PC-9 (cell line): ENCODE measurements around the gene ACKR2. TPM values are rescaled to one million over a fixed set of nuclear protein-coding genes. Genes with fewer than 3 reads are reported as not detected.

Experiments used
- BruUV-seq: library from RNA; stranded (reverse); fragments of 400-500 nt; replicated peaks from 2 replicates; lab custom pipeline; 2021; lab: Mats Ljungman, UMichigan
- CTCF ChIA-PET: fragments of 300-600 bp; sonication (Branson Sonifier 250); formaldehyde crosslinking; loops from one replicate; lab custom pipeline; 2022; ENCODE audit warnings: antibody characterized with exemption; lab: Charles Lee
- POLR2A ChIA-PET: fragments of 300-600 bp; sonication (Branson Sonifier 250); formaldehyde crosslinking; loops from one replicate; lab custom pipeline; 2022; ENCODE audit warnings: antibody characterized with exemption; ENCODE audit not compliant: unreplicated experiment; lab: Charles Lee
- DNase-seq, 2 experiments: peaks; one replicate each; pipeline versions ENCODE4 v3.0.0 to v3.0.0-alpha.2; 2015 to 2022; ENCODE audit warnings: mixed read lengths in 1 of 2
- H2AFZ ChIP-seq: fragments of 200-600 bp; sonication (generic); 2 replicates; pipeline ENCODE4 v1.8.1; 2017; ENCODE audit warnings: antibody characterized with exemption
- H3F3A ChIP-seq: fragments of 200-600 bp; sonication (generic); 2 replicates; pipeline ENCODE4 v1.8.1; 2017; ENCODE audit warnings: antibody characterized with exemption, mild to moderate bottlenecking, low read depth; ENCODE audit not compliant: insufficient read depth
- H3K27ac ChIP-seq: fragments of 200-600 bp; sonication (generic); 2 replicates; pipeline ENCODE4 v1.6.1; 2016; ENCODE audit warnings: mixed run types
- H3K27me3 ChIP-seq: fragments of 200-600 bp; sonication (generic); 2 replicates; pipeline ENCODE4 v1.6.1; 2016; ENCODE audit warnings: low read depth, mixed run types; ENCODE audit not compliant: insufficient read depth
- H3K36me3 ChIP-seq: fragments of 200-600 bp; sonication (generic); 2 replicates; pipeline ENCODE4 v1.6.1; 2016; ENCODE audit warnings: low read depth, mixed run types
- H3K4me1 ChIP-seq: fragments of 200-600 bp; sonication (generic); replicated peaks from 2 replicates; pipeline ENCODE4 v1.6.1; 2016; ENCODE audit warnings: mixed run types; ENCODE audit not compliant: insufficient read depth
- H3K4me2 ChIP-seq: fragments of 200-600 bp; sonication (generic); 2 replicates; pipeline ENCODE4 v1.6.1; 2017; ENCODE audit warnings: mixed run types
- H3K4me3 ChIP-seq: fragments of 200-600 bp; sonication (generic); 2 replicates; pipeline ENCODE4 v1.6.1; 2016; ENCODE audit warnings: mixed run types
- H3K79me2 ChIP-seq: fragments of 200-600 bp; sonication (generic); 2 replicates; pipeline ENCODE4 v1.6.1; 2017; ENCODE audit warnings: low read depth, mixed run types
- H3K9me2 ChIP-seq: fragments of 200-600 bp; sonication (generic); 2 replicates; pipeline ENCODE4 v1.8.1; 2017; ENCODE audit warnings: mild to moderate bottlenecking; ENCODE audit not compliant: insufficient read depth
- H3K9me3 ChIP-seq: fragments of 200-600 bp; sonication (generic); 2 replicates; pipeline ENCODE4 v1.8.1; 2016; ENCODE audit warnings: low read depth; ENCODE audit not compliant: insufficient read depth
- H4K20me1 ChIP-seq: fragments of 200-600 bp; sonication (generic); 2 replicates; pipeline ENCODE4 v1.8.1; 2017; ENCODE audit not compliant: insufficient read depth
- EZH2 ChIP-seq: fragments of 200-600 bp; sonication (generic); IDR thresholded peaks from 2 replicates; pipeline ENCODE4 v1.8.0; 2017; ENCODE audit warnings: antibody characterized with exemption, low read depth
- intact Hi-C: fragments of 100-400 bp; cut with micrococcal nuclease; formaldehyde crosslinking; loops from one replicate; pipeline ENCODE4 v1.10.0; 2022; ENCODE audit not compliant: unreplicated experiment
- total RNA-seq: library from RNA; stranded (reverse); gene quantifications from 2 replicates; pipeline ENCODE4 v1.2.3, GENCODE V29; 2021
- TF ChIP-seq, protein P1 (sequence below): fragments of 200-600 bp; sonication (generic); conservative IDR thresholded peaks from 2 replicates; pipeline ENCODE4 v1.6.1; 2017; ENCODE audit warnings: mixed run types, antibody characterized with exemption, mild to moderate bottlenecking, moderate library complexity

ACKR2 gene
- total RNA-seq, 1 experiment from 2014 or later = 2.9 TPM

DNA sequence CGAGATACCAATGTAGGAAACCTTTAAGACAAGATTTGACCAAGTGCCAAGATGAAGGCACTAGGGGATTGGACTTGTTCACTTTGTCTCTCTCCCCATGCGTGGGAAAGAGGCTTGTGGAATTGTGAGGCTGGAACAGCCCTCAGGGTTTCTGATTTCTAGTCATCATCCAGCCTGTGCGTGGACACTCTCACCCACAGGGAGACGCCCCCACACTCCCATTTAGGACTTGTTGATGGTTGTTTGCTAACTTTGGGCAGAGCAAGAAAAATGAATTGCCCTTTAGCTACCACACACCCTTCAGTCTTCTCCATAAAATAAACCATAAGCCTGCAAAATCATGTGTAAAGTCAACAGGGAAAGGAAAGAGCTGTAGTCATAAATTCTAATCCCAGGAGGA is 18.4 kb downstream of the ACKR2 start:
- CTCF ChIA-PET = no interaction called here
- intact Hi-C loops = loop anchor here (2.0 kb wide), 1 partner anchor 23 kb away; the partner anchor contains the start of gene HIGD1A
- POLR2A ChIA-PET = no interaction called here

DNA sequence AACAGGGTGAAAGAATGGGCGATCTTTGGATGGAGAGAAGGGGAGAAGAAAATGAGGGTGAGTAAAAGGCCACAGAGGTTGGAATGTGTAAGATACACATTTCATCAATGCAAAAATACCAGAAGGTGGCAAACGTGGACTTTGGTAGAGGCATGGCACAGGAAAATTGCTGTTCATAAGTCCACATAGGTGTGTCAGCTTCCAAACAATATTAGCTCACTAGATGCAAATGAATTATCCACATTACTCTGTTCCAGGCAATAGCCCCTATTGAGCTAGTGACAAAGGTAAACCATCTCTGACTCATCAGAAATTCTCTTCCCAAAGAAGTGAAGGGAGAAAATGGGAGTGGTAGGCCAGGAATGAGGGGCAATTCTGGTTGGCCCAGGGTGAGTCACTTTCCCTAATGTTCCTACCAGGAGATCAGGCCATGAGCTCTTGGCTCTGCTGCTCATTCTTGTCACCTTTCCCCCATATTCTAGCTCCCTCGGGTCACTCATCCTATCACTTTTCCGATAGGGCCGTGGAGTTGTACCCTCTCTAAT is 19.9 kb downstream of the ACKR2 start:
- peak; percentile 52 to 97 for DNase-seq
- intact Hi-C loops = loop anchor here (2.0 kb wide), 1 partner anchor 24 kb away; the partner anchor contains the start of gene HIGD1A
- H3K4me1 ChIP-seq = peaks cover 76% of the 10 kb centered on the region
- H3K4me2 ChIP-seq = peak overlapping the region; percentile 70
- peaks cover 69% of the 10 kb centered on the region for H3K79me2 ChIP-seq
- BruUV-seq = no TSS peak
- peaks cover 33% of the 10 kb centered on the region; the same call in 1 of the 2 replicates for H3F3A ChIP-seq
- H4K20me1 ChIP-seq = no peaks in the 10 kb centered on the region
- POLR2A ChIA-PET = no interaction called here
- TF ChIP-seq, protein P1, sequence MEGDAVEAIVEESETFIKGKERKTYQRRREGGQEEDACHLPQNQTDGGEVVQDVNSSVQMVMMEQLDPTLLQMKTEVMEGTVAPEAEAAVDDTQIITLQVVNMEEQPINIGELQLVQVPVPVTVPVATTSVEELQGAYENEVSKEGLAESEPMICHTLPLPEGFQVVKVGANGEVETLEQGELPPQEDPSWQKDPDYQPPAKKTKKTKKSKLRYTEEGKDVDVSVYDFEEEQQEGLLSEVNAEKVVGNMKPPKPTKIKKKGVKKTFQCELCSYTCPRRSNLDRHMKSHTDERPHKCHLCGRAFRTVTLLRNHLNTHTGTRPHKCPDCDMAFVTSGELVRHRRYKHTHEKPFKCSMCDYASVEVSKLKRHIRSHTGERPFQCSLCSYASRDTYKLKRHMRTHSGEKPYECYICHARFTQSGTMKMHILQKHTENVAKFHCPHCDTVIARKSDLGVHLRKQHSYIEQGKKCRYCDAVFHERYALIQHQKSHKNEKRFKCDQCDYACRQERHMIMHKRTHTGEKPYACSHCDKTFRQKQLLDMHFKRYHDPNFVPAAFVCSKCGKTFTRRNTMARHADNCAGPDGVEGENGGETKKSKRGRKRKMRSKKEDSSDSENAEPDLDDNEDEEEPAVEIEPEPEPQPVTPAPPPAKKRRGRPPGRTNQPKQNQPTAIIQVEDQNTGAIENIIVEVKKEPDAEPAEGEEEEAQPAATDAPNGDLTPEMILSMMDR = no peak
- no peak for TF ChIP-seq EZH2
- peak overlapping the region; percentile 30; the same call in 1 of the 2 replicates for H3K4me3 ChIP-seq
- H3K9me3 ChIP-seq = no peaks in the 10 kb centered on the region
- CTCF ChIA-PET = interaction anchor here (0.7 to 0.9 kb wide), 4 partner anchors 10 to 145 kb away, joined by 3 to 6 read pairs (median 3); no protein-coding TSS in a partner anchor
- H2AFZ ChIP-seq = no peak overlapping the region
- peak overlapping the region; percentile 90 for H3K27ac ChIP-seq
- no peaks in the 10 kb centered on the region for H3K9me2 ChIP-seq
- H3K36me3 ChIP-seq = no peaks in the 10 kb centered on the region
- H3K27me3 ChIP-seq = no peaks in the 10 kb centered on the region

More for the DNA sequence above, 18.4 kb downstream of the ACKR2 start:
- H3K9me2 ChIP-seq = no peaks in the 10 kb centered on the region
- peaks cover 40% of the 10 kb centered on the region for H3F3A ChIP-seq
- no TSS peak for BruUV-seq
- H3K4me1 ChIP-seq = peaks cover 80% of the 10 kb centered on the region
- H3K4me3 ChIP-seq = 0 out of 2 replicates have a peak overlapping the region, but pooled peaks have one; percentile 1
- TF ChIP-seq, protein P1 = no peak
- no peak for TF ChIP-seq EZH2
- peaks cover 81% of the 10 kb centered on the region for H3K79me2 ChIP-seq
- H3K27ac ChIP-seq = peak overlapping the region; percentile 90
- no peaks in the 10 kb centered on the region for H3K9me3 ChIP-seq
- H2AFZ ChIP-seq = no peak overlapping the region
- H3K27me3 ChIP-seq = no peaks in the 10 kb centered on the region
- peak in 1 of 2 experiments; percentile 47 for DNase-seq
- no peaks in the 10 kb centered on the region for H4K20me1 ChIP-seq
- H3K4me2 ChIP-seq = peak overlapping the region; percentile 52
- H3K36me3 ChIP-seq = peaks cover 3% of the 10 kb centered on the region; the same call in 1 of the 2 replicates

DNA sequence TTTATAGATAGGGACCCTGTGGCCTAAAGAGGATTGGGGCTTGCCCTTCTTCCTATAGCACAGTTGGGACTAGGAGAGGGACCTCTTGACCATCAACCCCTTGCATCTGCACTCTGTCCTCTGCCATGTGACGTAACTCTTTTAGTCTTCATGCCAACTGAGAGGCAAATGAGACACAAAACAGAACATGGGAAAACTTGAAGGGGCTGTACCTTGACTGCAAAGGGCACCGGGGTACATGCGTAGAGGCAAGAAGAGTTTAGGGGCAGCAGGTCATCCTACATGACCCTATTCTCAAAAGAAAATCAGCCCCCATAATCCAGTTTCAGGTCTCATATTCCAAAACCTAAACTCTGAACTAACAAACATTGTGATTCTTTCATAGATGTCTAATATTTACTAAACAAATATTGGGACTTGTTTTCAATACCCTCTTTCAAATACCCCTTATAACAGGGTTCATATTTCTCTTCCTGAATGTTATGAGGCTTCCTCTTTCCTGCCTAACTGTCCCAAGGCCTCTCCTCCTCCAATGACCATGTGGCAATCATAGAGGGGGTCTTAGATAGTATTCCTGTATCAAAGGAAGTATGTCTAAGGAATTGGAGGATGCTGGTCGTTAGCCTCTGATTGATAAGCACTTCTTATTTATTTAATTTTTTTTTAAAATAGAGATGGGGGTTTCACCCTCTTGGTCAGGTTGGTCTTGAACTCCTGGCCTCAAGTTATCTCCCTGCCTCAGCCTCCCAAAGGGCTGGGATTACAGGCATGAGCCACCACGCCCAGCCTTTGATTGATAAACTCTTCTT is 20.6 kb downstream of the ACKR2 start:
- H3K9me3 ChIP-seq = no peaks in the 10 kb centered on the region
- H3K27ac ChIP-seq = peak overlapping the region; percentile 90
- H3K4me1 ChIP-seq = peaks cover 72% of the 10 kb centered on the region
- no peak for DNase-seq
- TF ChIP-seq, protein P1 = no peak
- no peak for TF ChIP-seq EZH2
- no peak overlapping the region for H2AFZ ChIP-seq
- no peaks in the 10 kb centered on the region for H4K20me1 ChIP-seq
- H3K4me3 ChIP-seq = no peak overlapping the region
- POLR2A ChIA-PET = no interaction called here
- no TSS peak for BruUV-seq
- H3K27me3 ChIP-seq = no peaks in the 10 kb centered on the region
- H3K79me2 ChIP-seq = peaks cover 63% of the 10 kb centered on the region
- H3K36me3 ChIP-seq = no peaks in the 10 kb centered on the region
- H3K4me2 ChIP-seq = peak overlapping the region; percentile 70
- CTCF ChIA-PET = interaction anchor here (0.7 to 1.3 kb wide), 9 partner anchors 10 to 600 kb away, joined by 3 to 6 read pairs (median 3); no protein-coding TSS in a partner anchor
- intact Hi-C loops = loop anchor here (2.0 to 5.0 kb wide), 3 partner anchors 25 to 385 kb away; partner anchors contain the start of gene HIGD1A
- peaks cover 33% of the 10 kb centered on the region; the same call in 1 of the 2 replicates for H3F3A ChIP-seq
- no peaks in the 10 kb centered on the region for H3K9me2 ChIP-seq
